ENCODE measurements around the gene SUPT3H. TPM values are rescaled to one million over a fixed set of nuclear protein-coding genes. Genes with fewer than 3 reads are reported as not detected.

SUPT3H gene
- total and polyA plus RNA-seq, 2 of the 13 experiments (the other 11 are each of a cell fraction or from before 2014, with no cell fraction given), result 11.9 to 36.1 TPM

GRCh38 chr6:44829836-44830235 lies 547.9 kb downstream of the SUPT3H start (continued):
- TF ChIP-seq HMGXB4 (CRISPR knock-in tag; IDR thresholded peaks at IDR 0.05; ENCODE audit: borderline replicate concordance in 1 of 2, low read depth in 1 of 2) (no peak), TCF12 (IDR thresholded peaks at IDR 0.05) (no peak), TCF12 (CRISPR knock-in tag; IDR thresholded peaks at IDR 0.05) (no peak), ZNF746 (CRISPR knock-in tag; IDR thresholded peaks at IDR 0.05) (no peak), ZNF513 (CRISPR knock-in tag; conservative IDR thresholded peaks at IDR 0.05) (no peak)

GRCh38 chr6:44828780-44829179 lies 549.0 kb downstream of the SUPT3H start:
- H3K36me3 ChIP-seq (replicated peaks in 1 of 2; ENCODE audit: control insufficient read depth in 1 of 2, insufficient read depth in 2 of 2, low read length in 2 of 2), result no peaks in the 10 kb centered on the region; a peak in 1 of 5 replicates
- no peak overlapping the region for H3K9ac ChIP-seq (ENCODE audit: insufficient read depth, low read depth, low read length)
- no peak for ATAC-seq
- no peak overlapping the region for H3K4me3 ChIP-seq (replicated peaks in 1 of 3; ENCODE audit: insufficient read depth in 1 of 3, low read depth in 2 of 3, low read length in 3 of 3)
- no peak for DNase-seq (ENCODE audit: low spot score)
- H3K4me1 ChIP-seq (ENCODE audit: insufficient read depth, low read length), result no peaks in the 10 kb centered on the region
- no peak overlapping the region for H3K4me2 ChIP-seq (ENCODE audit: low read depth, low read length)
- no peaks in the 10 kb centered on the region for H3K27me3 ChIP-seq (ENCODE audit: control insufficient read depth in 1 of 2, insufficient read depth in 2 of 2, low read length in 2 of 2)
- no peak overlapping the region for H2AFZ ChIP-seq (ENCODE audit: low read length)
- H3K9me3 ChIP-seq (ENCODE audit: low read length), result no peaks in the 10 kb centered on the region
- BruUV-seq (replicated peaks), result no TSS peak
- H3K79me2 ChIP-seq (ENCODE audit: insufficient read depth, low read length), result no peaks in the 10 kb centered on the region
- in situ Hi-C loops (cut with HindIII; ENCODE audit: extremely low pct_ligation_motif_present, low pct_unique_long_range_greater_than_20kb) (no loop called here), intact Hi-C loops (cut with micrococcal nuclease; ENCODE audit: unreplicated experiment) (no loop called here)
- no peaks in the 10 kb centered on the region for H4K20me1 ChIP-seq (ENCODE audit: insufficient read depth, low read length)
- POLR2A ChIA-PET, result no interaction called here
- WGBS (ENCODE audit: low lambda C conversion rate), result 98% methylated on average over 2 of the region's 2 CpGs
- no peak for FAIRE-seq
- CTCF ChIA-PET (ENCODE audit: low intra/inter-chr PET ratio, low total read pairs), result no interaction called here
- H3K27ac ChIP-seq (ENCODE audit: extremely low read length, insufficient read depth, low read length), result no peak overlapping the region
- no peak for TF ChIP-seq ATF5 (CRISPR knock-in tag; IDR thresholded peaks at IDR 0.05; ENCODE audit: low read depth)
- no peak for TF ChIP-seq ZNF670 (CRISPR knock-in tag; IDR thresholded peaks at IDR 0.05; ENCODE audit: borderline replicate concordance)
- TF ChIP-seq FOSL1 (CRISPR knock-in tag; IDR thresholded peaks at IDR 0.05; ENCODE audit: borderline replicate concordance), result no peak
- no peak for TF ChIP-seq ZNF770 (CRISPR knock-in tag; IDR thresholded peaks at IDR 0.05)
- TF ChIP-seq HNRNPH1 (optimal IDR thresholded peaks at IDR 0.05; ENCODE audit: low read depth, low read length), result no peak
- no peak for TF ChIP-seq GRHL1 (CRISPR knock-in tag; conservative IDR thresholded peaks at IDR 0.05)
- no peak for TF ChIP-seq HOXA3 (CRISPR knock-in tag; IDR thresholded peaks at IDR 0.05)
- TF ChIP-seq ZNF501 (CRISPR knock-in tag; IDR thresholded peaks at IDR 0.05), result no peak
- TF ChIP-seq CENPX (CRISPR knock-in tag; IDR thresholded peaks at IDR 0.05), result no peak

Data from HepG2 (cell line).